GM18519 (cell line): Measurements from ENCODE around the gene PAPPA.

Experiments
- ATAC-seq: cut with Tn5 transposase; IDR thresholded peaks from one replicate; pipeline ENCODE4 v1.9.1; 2021; ENCODE audit warnings: mild to moderate bottlenecking, moderate library complexity; ENCODE audit not compliant: unreplicated experiment, low FRiP score

PAPPA gene

DNA sequence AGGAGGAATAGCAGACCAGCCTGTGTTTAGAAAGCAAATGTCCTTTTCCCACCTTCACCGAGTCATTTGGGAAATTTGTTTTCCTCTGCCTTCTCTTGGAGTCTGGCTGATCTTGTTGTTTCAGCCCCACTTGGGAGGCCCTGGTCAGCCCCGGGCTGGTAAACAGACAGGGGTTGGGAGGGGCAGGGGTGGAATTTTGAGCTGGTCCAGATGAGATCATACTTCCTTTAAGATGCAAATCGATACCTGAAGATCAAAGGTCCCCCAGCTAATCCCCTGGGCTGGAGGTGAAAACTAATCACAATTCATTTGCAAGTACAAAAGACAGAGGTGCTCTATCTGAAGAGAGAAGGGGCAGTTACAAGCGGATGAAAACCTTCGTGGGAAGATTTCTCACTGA, 118.4 kb downstream of the PAPPA start:
- no peak for ATAC-seq

DNA sequence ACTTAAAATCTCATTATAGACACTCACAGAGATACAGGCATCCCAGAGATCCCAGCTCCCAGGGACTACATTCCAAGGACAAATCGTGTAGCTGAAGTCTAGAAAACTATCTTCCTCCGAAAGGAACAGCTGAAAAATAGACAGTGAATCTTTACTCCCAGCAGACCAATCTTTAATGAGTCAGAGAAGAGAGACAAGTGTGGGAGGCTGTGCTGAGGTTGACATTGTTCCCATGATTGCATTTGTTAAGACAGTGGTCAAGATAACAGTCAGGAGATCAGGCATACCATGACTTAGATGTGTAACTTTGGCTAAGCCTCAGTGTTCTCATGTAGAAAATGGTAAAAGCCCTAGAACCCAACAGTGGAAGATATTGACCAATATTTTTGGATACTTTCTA, 120.7 kb downstream of the PAPPA start:
- ATAC-seq, result no peak

DNA sequence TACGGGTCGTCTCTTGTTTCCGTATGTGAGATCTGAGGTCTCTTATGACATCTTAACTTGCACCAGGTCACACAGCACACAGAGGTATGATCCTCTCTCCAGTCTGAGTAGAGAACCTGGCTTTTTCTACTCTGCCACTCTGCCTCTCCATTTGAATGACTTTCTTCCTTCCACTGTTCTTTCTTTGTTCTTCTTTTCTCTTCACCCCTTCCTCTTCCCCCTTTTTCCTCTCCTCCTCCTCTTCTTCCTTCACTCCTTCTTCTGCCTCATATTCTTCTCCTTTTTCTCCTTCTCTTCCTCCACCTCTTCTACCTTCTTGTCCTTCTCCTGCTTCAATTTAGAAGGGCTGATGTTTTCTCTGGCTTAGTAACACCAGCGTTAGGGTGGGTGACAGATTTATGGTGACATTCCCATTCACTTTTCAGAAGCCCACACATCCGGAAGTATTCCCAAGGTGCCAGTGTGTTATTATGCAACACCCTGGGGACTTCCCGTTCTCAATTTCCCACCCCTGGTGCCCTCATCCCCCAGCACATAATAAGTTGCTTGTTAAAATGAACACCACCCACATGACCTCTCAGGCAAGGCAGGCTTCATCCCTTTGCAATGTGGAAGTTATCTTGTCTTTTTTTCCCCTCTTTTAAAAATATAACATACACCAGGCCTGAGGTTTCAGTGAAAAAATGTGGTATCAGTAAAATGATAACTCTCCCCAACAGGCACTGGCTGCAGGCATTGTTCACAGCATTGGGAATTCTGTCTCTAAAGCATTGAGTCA, 122.0 kb downstream of the PAPPA start:
- no peak for ATAC-seq

DNA sequence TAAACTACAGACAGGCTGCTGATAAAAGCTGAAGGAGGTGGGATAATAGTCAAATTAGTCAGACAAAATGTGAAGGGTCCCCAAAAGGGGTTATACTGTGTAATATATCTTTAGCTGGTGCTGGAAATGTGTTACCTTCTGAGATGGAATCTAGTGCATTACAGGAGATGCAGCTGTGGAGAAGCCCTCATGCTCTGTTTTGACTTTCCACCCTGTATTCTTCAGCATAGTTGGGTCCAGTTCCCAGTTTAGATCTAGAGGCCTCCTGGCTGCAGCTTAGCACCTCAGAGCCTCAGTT, 122.6 kb downstream of the PAPPA start:
- no peak for ATAC-seq

DNA sequence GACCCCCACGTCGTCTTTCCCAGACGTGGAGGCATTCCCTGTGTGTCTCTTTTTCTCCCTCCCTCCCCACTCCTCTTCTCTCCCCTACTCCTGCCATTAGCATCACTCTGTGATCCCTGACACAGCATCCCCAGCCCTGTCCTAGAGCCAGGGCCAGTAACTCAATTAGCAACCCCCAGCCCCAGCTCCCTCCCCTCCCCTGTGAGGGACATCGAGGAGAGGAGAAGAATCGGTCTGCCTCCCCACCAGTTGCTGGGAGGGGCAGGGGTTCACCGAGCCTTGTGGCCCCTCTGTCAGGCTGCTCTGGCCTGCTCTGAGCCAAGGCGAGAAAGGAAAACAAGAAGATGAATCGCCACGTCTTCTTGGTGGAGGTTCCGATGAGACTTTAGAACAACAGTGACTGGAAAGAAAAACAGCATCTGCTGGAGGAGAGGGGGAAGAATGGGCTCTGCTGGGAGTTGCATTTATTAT, 123.1 kb downstream of the PAPPA start:
- ATAC-seq, result no peak

DNA sequence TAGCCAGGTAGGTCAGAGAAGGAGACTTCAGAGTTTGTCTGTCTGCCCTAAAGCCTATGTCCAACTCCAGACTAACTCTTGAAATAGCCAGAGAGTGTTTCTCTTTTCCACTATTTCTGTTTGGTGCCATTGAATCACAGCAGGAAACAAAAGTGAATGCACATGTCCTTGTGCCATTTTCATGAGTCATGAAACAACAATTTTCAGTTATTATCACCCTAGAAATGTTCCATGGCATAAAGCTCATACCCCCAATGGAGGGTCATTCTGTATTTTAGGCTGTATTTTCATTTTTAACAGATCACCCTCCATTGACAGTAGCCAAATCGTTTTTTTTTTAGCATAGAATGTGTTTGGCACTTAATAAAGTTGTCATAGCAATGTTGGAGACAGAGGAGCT, 124.7 kb downstream of the PAPPA start:
- no peak for ATAC-seq

DNA sequence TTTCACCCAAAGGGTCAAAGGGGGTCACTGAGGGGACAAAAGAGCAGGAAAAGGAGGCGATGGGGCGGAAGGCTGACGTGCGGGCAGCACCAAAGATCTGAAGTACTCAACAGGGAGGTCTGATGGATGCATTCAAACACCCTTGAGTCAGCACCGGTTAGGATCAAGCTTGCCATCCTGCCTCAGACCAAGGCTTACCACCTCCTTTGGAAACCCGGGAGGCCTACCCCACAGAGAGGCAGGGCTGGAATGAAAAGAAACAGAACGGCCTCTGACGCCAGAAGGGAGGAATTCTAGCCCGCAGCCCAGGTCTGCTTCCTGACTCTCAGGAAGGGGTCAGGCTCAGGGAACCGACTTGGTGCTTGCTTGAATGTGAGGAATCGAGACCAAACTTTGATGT, 125.6 kb downstream of the PAPPA start:
- no peak for ATAC-seq

DNA sequence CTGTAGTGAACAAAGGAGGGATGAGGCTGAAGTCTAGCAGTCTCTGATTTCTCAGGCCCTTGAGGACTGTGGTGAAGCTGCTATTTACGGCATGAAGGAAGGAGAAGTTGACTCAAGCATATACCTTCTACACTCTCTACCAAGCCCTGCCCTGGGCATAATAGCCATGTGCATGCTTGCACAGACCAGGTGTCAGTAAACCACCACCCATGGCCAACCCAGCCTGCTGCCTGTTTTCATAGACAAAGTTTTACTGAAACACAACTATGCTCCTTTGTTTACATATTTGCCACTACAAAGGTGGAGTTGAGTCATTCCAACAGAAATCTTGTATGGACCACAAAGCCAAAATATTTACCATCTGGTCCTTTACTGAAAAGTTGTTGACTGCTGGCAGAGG, 126.9 kb downstream of the PAPPA start:
- no peak for ATAC-seq

DNA sequence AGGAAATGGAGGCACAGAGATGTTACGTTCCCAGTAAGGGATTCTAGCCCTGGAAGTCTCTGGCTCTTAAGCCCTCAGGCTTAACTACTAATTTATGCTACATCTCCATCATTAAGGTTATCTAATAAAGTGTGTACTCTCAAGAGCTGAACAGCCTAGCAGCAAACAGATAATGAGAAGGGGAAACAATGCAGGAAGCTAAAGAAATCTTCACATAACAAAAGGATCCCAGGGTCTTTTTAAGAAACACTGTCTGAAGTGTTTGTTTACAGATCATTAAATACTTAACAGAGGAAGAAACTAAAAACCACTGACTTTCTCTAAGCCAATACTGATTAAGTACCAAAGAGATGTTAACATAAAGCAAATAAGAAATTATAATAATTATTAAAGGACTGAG, 129.0 kb downstream of the PAPPA start:
- ATAC-seq, result no peak

DNA sequence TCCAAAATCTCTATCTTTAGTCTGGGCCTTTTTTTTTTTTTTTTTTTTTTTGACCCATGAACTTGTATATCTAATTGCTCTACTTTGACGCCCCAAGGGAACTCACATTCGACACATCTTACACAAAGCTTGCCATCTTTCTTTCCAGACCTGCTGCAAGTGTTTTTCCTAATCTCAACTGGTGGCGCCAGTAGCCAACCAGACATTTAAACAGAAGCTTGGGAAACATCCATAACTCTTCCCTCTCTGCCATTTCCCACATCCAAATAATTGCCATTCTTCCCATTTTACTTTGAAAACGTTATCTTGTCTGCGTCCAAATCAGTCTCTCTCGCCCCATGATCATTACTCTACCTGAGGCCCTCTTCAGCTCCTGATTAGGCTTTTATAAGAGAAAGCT, 130.9 kb downstream of the PAPPA start:
- no peak for ATAC-seq

DNA sequence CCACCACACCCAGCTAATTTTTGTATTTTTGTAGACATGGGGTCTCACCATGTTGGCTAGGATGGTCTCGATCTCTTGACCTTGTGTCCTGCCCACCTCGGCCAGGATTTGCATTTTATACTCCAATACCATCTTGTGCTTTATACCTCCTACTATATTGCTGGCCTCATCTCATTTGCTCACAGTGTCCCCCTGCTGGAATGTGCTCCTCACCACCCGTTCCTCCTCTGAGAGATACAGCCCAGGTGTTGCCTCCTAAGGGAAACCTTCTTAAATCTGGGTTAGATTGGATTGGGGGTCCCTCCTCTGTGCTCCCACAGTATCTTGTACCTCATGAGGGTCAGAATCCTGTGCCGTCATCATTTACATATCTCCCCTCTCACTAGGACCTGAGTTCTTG, 131.7 kb downstream of the PAPPA start:
- no peak for ATAC-seq

DNA sequence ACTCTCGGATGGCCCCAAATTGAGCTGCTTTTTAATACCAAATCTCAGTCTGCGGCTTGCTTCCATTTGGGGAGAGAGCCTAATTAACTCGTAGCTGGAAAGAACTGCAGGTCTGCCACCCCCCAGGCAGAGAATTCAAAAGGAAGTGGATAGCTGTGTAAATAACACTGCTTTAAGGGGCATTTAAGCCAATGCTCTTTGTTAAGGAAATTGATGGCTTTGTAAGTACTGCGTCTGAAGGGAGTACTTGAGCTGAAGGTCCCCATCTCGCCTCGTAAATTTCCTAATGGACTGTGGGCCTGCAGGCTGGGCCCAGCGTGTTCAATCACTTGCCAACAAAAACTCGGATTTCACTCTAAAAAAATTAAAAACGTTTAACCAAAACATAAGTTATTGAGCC, 132.7 kb downstream of the PAPPA start:
- ATAC-seq, result no peak

DNA sequence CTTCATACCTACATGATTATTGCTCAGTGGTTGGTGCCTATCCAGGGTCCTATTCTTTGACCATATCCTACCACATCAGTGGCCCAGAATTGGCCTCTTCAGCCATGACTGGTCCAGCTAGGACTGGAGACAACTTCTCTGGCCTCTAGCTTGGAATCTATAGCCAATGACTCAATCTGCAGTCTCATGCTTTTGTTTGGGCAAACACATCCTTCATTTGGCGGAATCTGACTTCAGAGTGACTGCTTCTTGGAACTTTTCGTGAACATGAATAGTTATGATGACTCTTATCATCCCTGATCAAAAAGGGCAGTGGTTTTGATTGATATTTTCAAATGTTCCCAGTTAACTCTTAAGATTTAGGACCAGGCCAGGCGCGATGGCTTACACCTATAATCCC, 134.1 kb downstream of the PAPPA start:
- no peak for ATAC-seq

DNA sequence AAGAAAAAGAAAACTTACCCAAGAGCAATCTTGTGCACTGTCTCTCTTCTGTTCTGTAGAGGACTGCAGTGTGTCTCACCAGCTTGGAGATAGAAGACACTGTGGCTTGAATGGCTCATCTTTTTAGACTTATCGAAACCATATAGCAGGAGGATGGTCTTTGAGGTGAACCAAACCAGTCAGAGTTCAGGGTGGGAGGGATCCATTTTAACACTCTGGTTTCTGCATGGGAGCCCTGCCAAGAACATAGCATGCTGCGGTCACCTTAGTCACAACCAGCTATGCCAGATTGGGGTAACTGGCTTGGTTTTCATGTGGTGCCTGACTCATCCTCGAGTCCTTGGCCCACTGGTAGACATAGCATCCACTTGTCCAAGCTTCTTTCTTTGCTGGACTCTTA, 135.1 kb downstream of the PAPPA start:
- no peak for ATAC-seq

DNA sequence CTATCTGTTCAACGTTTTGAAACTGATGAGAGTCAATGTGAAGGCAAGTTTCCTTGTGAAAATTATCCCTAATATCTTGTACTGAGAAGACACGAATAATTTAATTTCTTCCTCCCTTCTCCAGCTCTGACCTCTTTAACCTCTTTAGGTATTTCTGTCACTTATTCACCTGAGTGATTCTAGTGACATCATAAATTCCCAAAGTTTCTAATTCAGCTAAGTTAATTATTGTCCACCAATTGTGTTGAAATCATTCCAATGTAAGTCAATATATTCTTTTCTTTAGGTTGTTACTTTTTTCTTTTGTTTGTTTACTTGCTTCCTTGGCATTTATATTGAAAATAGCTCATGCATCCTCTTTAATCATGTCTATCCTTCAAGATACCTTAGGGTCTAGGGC, 143.8 kb downstream of the PAPPA start:
- no peak for ATAC-seq

DNA sequence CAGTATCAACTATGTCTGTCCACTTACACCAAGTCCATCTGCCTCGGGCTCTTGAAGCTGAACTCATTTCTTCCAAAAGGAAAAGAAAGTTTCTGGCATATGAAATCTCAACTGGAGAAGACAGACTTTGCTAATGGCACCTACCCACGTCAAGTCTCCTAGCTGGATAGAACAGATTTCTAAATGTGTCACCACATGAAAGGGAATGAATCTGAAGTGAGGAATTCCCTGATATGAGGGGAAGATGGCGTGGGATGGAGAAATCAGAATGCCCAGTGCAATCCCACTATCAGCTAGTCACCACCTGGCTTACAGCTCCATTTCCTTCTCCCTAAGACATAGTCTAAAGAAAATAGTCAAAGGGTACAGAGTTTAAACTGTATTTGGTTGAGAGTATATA, 144.7 kb downstream of the PAPPA start:
- no peak for ATAC-seq

DNA sequence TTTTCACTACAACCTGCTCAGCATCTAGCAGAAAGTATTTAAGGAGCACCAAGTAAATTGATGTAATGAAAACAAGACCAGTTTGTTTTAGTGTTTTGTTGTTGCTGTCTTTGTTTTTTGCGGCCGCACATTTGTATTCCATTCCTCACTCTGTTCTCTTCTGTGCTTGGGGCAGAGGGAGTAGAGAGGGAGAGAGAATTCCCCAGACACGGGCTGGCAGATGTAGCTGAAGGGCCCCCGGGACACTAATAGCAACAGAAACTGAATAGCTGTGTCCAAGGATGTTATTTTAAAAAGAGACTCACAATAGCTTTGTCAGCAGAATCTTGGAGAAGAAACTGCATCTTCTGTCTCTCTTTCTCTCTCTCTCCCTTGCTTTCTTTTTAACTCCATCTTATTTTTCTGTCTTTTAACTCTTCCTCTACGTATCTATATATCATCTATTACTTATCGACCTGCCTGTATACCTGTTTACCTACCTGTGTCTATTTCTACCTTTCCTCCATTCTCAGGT, 145.3 kb downstream of the PAPPA start:
- no peak for ATAC-seq

DNA sequence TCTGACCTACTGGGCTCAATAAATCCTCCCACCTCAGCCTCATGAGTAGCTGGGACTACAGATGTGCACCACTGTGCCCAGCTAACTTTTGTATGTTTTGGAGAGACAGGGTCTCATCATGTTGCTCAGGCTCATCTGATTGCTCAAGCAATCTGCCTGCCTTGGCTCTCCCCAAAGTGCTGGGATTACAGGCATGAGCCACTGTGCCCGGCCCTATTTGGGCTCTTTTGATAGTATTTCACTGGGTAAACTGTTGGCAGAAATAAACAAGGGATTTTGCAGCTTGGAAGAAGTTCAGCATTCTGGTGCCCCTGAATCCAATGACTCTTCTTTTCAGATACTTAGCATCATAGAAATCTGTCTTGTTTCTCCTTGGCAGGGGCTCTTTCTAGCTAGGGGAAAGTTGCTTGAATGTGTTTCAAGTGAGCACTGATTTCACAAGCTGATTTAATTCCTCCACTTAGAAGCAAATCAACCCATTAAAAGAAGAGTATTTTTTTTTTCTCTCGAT, 146.8 kb downstream of the PAPPA start:
- no peak for ATAC-seq

DNA sequence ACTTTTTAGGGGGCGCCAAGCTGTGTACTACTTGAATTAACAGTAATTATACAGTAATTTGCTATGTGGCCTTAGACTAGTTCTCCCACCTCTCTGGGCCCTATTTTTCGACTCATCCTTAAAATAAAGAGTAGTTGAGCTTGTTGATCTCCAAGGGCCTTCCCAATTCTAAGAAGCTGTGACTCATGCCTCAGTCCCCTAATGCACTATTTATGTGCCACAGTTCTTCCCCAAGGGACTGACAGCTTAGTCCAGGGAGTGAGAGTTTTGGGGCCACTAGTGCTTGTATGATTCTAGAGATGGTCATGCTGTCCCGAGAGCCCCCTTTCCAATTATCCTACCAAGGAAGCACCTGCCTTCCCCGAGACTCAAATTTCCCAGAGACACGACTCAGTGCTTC, 149.7 kb downstream of the PAPPA start:
- ATAC-seq, result no peak

DNA sequence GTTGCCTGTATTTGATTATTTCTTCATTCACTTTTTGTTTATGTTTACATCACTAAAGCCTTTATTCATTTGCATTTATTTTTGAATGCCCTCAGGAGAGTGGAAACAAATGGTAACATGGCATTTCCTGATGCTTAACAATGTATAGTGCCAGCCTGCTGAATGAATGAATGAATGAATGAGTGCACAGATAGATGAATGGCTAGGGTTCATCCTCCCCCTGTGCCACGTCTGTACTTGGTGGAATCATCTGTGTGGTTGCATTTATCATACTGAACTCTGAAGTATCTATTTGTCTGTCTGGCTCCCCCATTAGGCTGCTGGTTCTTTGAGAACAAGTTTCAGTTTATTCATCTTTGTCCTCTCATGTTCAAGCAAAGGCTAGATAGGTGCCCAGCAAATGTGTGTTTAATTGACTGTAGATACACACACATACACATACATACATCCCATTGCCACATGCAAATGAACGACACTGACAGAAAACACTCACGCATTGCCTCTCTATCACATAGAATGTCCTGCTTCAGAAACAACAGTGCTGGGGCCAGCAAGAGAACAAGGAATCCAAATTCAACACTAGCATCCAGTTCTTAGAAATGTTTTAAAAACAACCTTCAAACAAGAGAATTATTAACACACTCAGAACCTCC, 150.4 kb downstream of the PAPPA start:
- no peak for ATAC-seq

DNA sequence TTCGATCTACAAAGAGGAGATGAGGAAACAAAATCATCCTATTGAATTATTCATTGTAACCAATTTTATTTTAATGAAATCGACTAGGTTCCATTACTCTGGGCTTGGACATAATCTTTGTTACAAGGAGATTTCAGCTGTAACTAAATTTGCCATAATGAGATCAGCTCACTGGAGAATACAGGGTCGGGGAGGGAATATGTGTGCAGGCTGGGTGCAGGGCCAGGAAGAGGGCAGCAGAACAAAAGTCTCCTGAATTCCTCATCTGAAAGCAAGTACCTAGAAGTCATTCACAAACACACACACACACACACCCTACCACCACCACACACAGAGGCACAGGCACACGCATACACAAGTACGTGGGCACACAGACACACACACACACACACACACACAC, 151.2 kb downstream of the PAPPA start:
- no peak for ATAC-seq

DNA sequence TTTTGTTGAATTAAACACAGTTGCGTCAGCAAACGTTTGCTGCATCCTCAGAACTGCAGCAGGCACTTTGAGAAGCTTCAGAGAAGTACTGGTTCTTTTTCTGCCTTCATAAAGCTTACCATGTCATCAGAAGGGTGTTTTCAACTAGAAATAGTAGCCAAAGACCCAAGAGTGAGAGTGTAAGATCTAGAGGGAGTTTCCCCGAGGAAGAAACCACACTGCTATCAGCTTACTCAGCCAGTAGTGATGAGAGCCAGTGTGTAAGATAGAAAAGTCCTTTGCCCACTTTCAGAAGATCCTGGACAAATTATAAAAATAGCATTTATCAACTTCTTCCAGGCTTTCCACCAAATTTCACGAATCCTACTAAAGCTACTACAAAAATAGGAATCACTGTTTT, 154.5 kb downstream of the PAPPA start:
- ATAC-seq, result no peak
